NCI-H2081 treated with DMSO at 0.1 percent for 48 hours (cell line): ENCODE data around the gene CREB3L4.

Source experiments
- DNase-seq: peaks from one replicate; lab custom pipeline; 2025; lab: John Stamatoyannopoulos, UW

Gene CREB3L4

GRCh38 chr1:153936011-153936802, 31.5 kb upstream of the CREB3L4 start:
- no peak for DNase-seq

GRCh38 chr1:153937331-153937730, 30.4 kb upstream of the CREB3L4 start:
- no peak for DNase-seq

GRCh38 chr1:153938996-153939395, 28.7 kb upstream of the CREB3L4 start:
- no peak for DNase-seq

GRCh38 chr1:153939476-153939875, 28.2 kb upstream of the CREB3L4 start:
- no peak for DNase-seq

GRCh38 chr1:153940756-153941155, 26.9 kb upstream of the CREB3L4 start:
- DNase-seq = no peak

GRCh38 chr1:153941826-153942725, 25.6 kb upstream of the CREB3L4 start:
- DNase-seq = no peak

GRCh38 chr1:153942766-153943549, 24.7 kb upstream of the CREB3L4 start:
- no peak for DNase-seq

- no peak for DNase-seq
Measured at GRCh38 chr1:153944005-153944826, 23.5 kb upstream of the CREB3L4 start.

- DNase-seq = no peak
Measured at GRCh38 chr1:153944827-153945117, 22.9 kb upstream of the CREB3L4 start.

- DNase-seq = no peak
Measured at GRCh38 chr1:153945131-153945794, 22.4 kb upstream of the CREB3L4 start.

- DNase-seq = no peak
Measured at GRCh38 chr1:153945795-153946621, 21.7 kb upstream of the CREB3L4 start.

- DNase-seq = no peak
Measured at GRCh38 chr1:153946622-153947241, 21.0 kb upstream of the CREB3L4 start, which contains the start of gene DENND4B. Gene DENND4B, minus strand, starts transcription at chr1:153946718. Its CDS starts 2,344 bp downstream, at chr1:153944374.

- no peak for DNase-seq
Measured at GRCh38 chr1:153951183-153951582, 16.5 kb upstream of the CREB3L4 start.

- no peak for DNase-seq
Measured at GRCh38 chr1:153951801-153952200, 15.9 kb upstream of the CREB3L4 start.

GRCh38 chr1:153953859-153954365, 13.8 kb upstream of the CREB3L4 start:
- no peak for DNase-seq

- DNase-seq = no peak
Measured at GRCh38 chr1:153954826-153955225, 12.9 kb upstream of the CREB3L4 start.

GRCh38 chr1:153956997-153957715, 10.5 kb upstream of the CREB3L4 start:
- no peak for DNase-seq

GRCh38 chr1:153957744-153958110, 10.0 kb upstream of the CREB3L4 start:
- no peak for DNase-seq
